Neural progenitor cell (in vitro differentiated cells): ENCODE data around the gene TKFC. TPM values are rescaled to one million over a fixed set of nuclear protein-coding genes. Genes with fewer than 3 reads are reported as not detected.
A peak's percentile ranks its signal among the peaks of the same experiment; 100 is the strongest.

ENCODE experiments used
- DNase-seq: peaks from one replicate; pipeline ENCODE4 v3.0.0-alpha.2; 2016; ENCODE audit warnings: low spot score
- H2AFZ ChIP-seq: fragments of 200-600 bp; sonication (generic); replicated peaks from 2 replicates; pipeline ENCODE4 v1.6.1; 2016; ENCODE audit warnings: antibody characterized with exemption
- H3F3A ChIP-seq: fragments of 200-600 bp; sonication (generic); 2 replicates; pipeline ENCODE4 v1.6.1; 2016; ENCODE audit warnings: antibody characterized with exemption, low read depth
- H3K27ac ChIP-seq: fragments of 200-600 bp; sonication (generic); 2 replicates; pipeline ENCODE4 v1.5.1; 2016; ENCODE audit warnings: mild to moderate bottlenecking
- H3K27me3 ChIP-seq: fragments of 200-600 bp; sonication (generic); 2 replicates; pipeline ENCODE4 v1.6.1; 2016; ENCODE audit warnings: mild to moderate bottlenecking, moderate library complexity
- H3K36me3 ChIP-seq: fragments of 200-600 bp; sonication (generic); 2 replicates; pipeline ENCODE4 v1.5.1; 2016
- H3K4me1 ChIP-seq: fragments of 200-600 bp; sonication (generic); 2 replicates; pipeline ENCODE4 v1.6.1; 2016; ENCODE audit warnings: mixed run types
- H3K4me2 ChIP-seq: fragments of 200-600 bp; sonication (generic); 2 replicates; pipeline ENCODE4 v1.6.1; 2016
- H3K4me3 ChIP-seq: fragments of 200-600 bp; sonication (generic); 2 replicates; pipeline ENCODE4 v1.5.1; 2016
- H3K79me2 ChIP-seq: fragments of 200-600 bp; sonication (generic); 2 replicates; pipeline ENCODE4 v1.6.1; 2016; ENCODE audit warnings: low read depth
- H3K9ac ChIP-seq: fragments of 200-600 bp; sonication (generic); 2 replicates; pipeline ENCODE4 v1.6.1; 2016
- H3K9me3 ChIP-seq: fragments of 200-600 bp; sonication (generic); 2 replicates; pipeline ENCODE4 v1.5.1; 2016; ENCODE audit warnings: low read depth
- H4K20me1 ChIP-seq: fragments of 200-600 bp; sonication (generic); 2 replicates; pipeline ENCODE4 v1.6.1; 2016; ENCODE audit warnings: low read depth
- H3K27ac Mint-ChIP-seq: 3 replicates; pipeline ENCODE4 v1.8.0; 2021; ENCODE audit warnings: mixed read lengths
- H3K27me3 Mint-ChIP-seq: 2 replicates; pipeline ENCODE4 v1.8.0; 2022; ENCODE audit warnings: low read depth, mild to moderate bottlenecking, inconsistent platforms, moderate library complexity, mixed read lengths; ENCODE audit not compliant: insufficient read depth
- H3K36me3 Mint-ChIP-seq: 3 replicates; pipeline ENCODE4 v1.8.0; 2021; ENCODE audit warnings: mixed read lengths
- H3K4me1 Mint-ChIP-seq: 3 replicates; pipeline ENCODE4 v1.8.0; 2021; ENCODE audit warnings: mixed read lengths
- H3K4me3 Mint-ChIP-seq: 3 replicates; pipeline ENCODE4 v1.8.0; 2021; ENCODE audit warnings: mild to moderate bottlenecking, moderate library complexity, mixed read lengths
- H3K9me3 Mint-ChIP-seq: 3 replicates; pipeline ENCODE4 v1.8.0; 2020; ENCODE audit warnings: mixed read lengths
- CTCF ChIP-seq: fragments of 200-600 bp; sonication (generic); IDR thresholded peaks from 2 replicates; pipeline ENCODE4 v1.5.1; 2017; ENCODE audit warnings: antibody characterized with exemption, mild to moderate bottlenecking
- EZH2 ChIP-seq: fragments of 200-600 bp; sonication (generic); IDR thresholded peaks from 2 replicates; pipeline ENCODE4 v1.6.1; 2017; ENCODE audit warnings: antibody characterized with exemption, mild to moderate bottlenecking, moderate library complexity
- EZH2phosphoT487 ChIP-seq: fragments of 200-600 bp; sonication (generic); IDR thresholded peaks from 2 replicates; pipeline ENCODE4 v1.6.1; 2017; ENCODE audit warnings: antibody characterized with exemption
- total RNA-seq: library from RNA; depleted of rRNA; stranded (reverse); fragments of >200 nt; gene quantifications from 2 replicates; pipeline ENCODE4 v1.2.3, GENCODE V29; 2015; ENCODE audit warnings: low replicate concordance

TKFC gene
- 27.3 and 79.3 TPM in 2 replicates for total RNA-seq

GRCh38 chr11:61332797-61333549 lies at the start of gene TKFC, which contains the start of gene DDB1:
TKFC (plus strand) TSS chr11:61333228; CDS start chr11:61334729, 1,501 bp downstream.
DDB1 (minus strand) TSS chr11:61333105; CDS start chr11:61332968, 137 bp downstream.
- Histone ChIP-seq H2AFZ (peak within 1 kb of the TSS; percentile 90), H3K9ac (peak within 1 kb of the TSS; percentile 98), H4K20me1 (peaks cover 33% of the 10 kb centered on the region), H3K4me2 (peak within 1 kb of the TSS; percentile 98), H3K27ac (peak within 1 kb of the TSS; percentile 76), H3K9me3 (no peaks in the 10 kb centered on the region), H3K79me2 (peaks cover 60% of the 10 kb centered on the region), H3F3A (peaks cover 25% of the 10 kb centered on the region), H3K4me1 (peaks cover 11% of the 10 kb centered on the region), H3K27me3 (no peaks in the 10 kb centered on the region), H3K4me3 (peak within 1 kb of the TSS; percentile 93), H3K36me3 (no peaks in the 10 kb centered on the region)
- H3K36me3 Mint-ChIP-seq = peaks cover 13% of the 10 kb centered on the region
- DNase-seq = peak; percentile 98
- H3K4me1 Mint-ChIP-seq = peaks cover 39% of the 10 kb centered on the region
- H3K9me3 Mint-ChIP-seq = no peaks in the 10 kb centered on the region
- TF ChIP-seq CTCF (no peak), EZH2 (peak; percentile 47), EZH2phosphoT487 (no peak)
- H3K27me3 Mint-ChIP-seq = peaks cover 4% of the 10 kb centered on the region
- H3K4me3 Mint-ChIP-seq = peak within 1 kb of the TSS; percentile 97
- H3K27ac Mint-ChIP-seq = peak within 1 kb of the TSS; percentile 96

- Mint-ChIP-seq H3K27ac (no peak overlapping the region), H3K9me3 (no peaks in the 10 kb centered on the region), H3K27me3 (peaks cover 8% of the 10 kb centered on the region), H3K36me3 (peaks cover 3% of the 10 kb centered on the region), H3K4me3 (no peak overlapping the region), H3K4me1 (peaks cover 19% of the 10 kb centered on the region)
- no peak for TF ChIP-seq EZH2
- TF ChIP-seq EZH2phosphoT487 = no peak
- no peak for TF ChIP-seq CTCF
- Histone ChIP-seq H3K27me3 (peaks cover 11% of the 10 kb centered on the region), H3K4me1 (no peaks in the 10 kb centered on the region), H3K9ac (no peak overlapping the region), H3F3A (peaks cover 8% of the 10 kb centered on the region), H3K4me2 (no peak overlapping the region), H4K20me1 (no peaks in the 10 kb centered on the region), H3K36me3 (no peaks in the 10 kb centered on the region), H3K79me2 (no peaks in the 10 kb centered on the region), H3K9me3 (no peaks in the 10 kb centered on the region), H3K4me3 (no peak overlapping the region), H2AFZ (no peak overlapping the region), H3K27ac (no peak overlapping the region)
- DNase-seq = no peak
These were observed 49.4 kb upstream of the TKFC start for GRCh38 chr11:61283613-61284012.

GRCh38 chr11:61287338-61287977 lies 45.6 kb upstream of the TKFC start:
- peaks cover 7% of the 10 kb centered on the region for H3K4me1 Mint-ChIP-seq
- no peaks in the 10 kb centered on the region for H3K9me3 Mint-ChIP-seq
- TF ChIP-seq EZH2 (no peak), CTCF (no peak), EZH2phosphoT487 (no peak)
- Histone ChIP-seq H3K27ac (no peak overlapping the region), H3F3A (peaks cover under 1% of the 10 kb centered on the region), H2AFZ (no peak overlapping the region), H3K4me1 (no peaks in the 10 kb centered on the region), H3K4me2 (no peak overlapping the region), H3K9ac (no peak overlapping the region), H3K27me3 (peaks cover 4% of the 10 kb centered on the region), H3K9me3 (no peaks in the 10 kb centered on the region), H4K20me1 (no peaks in the 10 kb centered on the region), H3K4me3 (no peak overlapping the region), H3K36me3 (no peaks in the 10 kb centered on the region), H3K79me2 (peaks cover 6% of the 10 kb centered on the region)
- no peak overlapping the region for H3K4me3 Mint-ChIP-seq
- peaks cover 16% of the 10 kb centered on the region for H3K27me3 Mint-ChIP-seq
- peak overlapping the region; percentile 35 for H3K27ac Mint-ChIP-seq
- no peak for DNase-seq
- peaks cover 3% of the 10 kb centered on the region for H3K36me3 Mint-ChIP-seq
